Prostate gland (tissue), 2 donors: Measurements from ENCODE around the gene KLHL7.

Experiments used
- POLR2A ChIP-seq: fragments of 450-650 bp; IDR thresholded peaks from one replicate; pipeline ENCODE4 v1.6.1; 2016; ENCODE audit warnings: antibody characterized with exemption, mild to moderate bottlenecking
- POLR2AphosphoS5 ChIP-seq: sonication (generic); formaldehyde crosslinking; IDR thresholded peaks from one replicate; pipeline ENCODE4 v1.6.1; 2017; ENCODE audit warnings: antibody characterized with exemption
- TF ChIP-seq, protein P1 (sequence below), 4 experiments: fragments of 200-600 bp in 2 of 4; fragments of 450-650 bp in 2 of 4; sonication (generic) in 2 of 4; IDR thresholded peaks; 1 replicate in 3 of 4; 2 replicates in 1 of 4; pipeline ENCODE4 v1.5.1; 2016 to 2019; ENCODE audit warnings: antibody characterized with exemption in 4 of 4, mild to moderate bottlenecking in 2 of 4, moderate library complexity in 2 of 4

DNA sequence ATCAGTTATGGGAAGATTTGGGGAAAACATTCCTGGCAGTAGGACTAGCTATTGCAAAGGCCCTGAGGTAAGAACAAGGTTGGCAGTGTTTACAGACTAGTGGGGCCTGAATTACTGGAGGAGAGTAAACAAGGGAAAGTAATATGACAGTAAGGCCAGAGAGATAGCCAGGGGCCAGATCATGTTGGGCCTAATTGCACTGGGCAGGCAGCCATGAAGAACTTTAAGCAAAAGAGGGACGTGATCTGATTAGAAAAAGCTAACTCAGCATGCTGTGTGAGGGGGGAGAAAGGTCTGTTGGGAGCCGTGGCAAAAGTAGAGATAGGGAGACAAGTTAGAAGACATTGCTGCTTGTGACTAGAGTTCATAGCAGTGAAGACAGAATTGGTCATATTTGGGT lies 85.4 kb downstream of the KLHL7 start:
- TF ChIP-seq POLR2A (no peak), POLR2AphosphoS5 (no peak)
- TF ChIP-seq, protein P1, sequence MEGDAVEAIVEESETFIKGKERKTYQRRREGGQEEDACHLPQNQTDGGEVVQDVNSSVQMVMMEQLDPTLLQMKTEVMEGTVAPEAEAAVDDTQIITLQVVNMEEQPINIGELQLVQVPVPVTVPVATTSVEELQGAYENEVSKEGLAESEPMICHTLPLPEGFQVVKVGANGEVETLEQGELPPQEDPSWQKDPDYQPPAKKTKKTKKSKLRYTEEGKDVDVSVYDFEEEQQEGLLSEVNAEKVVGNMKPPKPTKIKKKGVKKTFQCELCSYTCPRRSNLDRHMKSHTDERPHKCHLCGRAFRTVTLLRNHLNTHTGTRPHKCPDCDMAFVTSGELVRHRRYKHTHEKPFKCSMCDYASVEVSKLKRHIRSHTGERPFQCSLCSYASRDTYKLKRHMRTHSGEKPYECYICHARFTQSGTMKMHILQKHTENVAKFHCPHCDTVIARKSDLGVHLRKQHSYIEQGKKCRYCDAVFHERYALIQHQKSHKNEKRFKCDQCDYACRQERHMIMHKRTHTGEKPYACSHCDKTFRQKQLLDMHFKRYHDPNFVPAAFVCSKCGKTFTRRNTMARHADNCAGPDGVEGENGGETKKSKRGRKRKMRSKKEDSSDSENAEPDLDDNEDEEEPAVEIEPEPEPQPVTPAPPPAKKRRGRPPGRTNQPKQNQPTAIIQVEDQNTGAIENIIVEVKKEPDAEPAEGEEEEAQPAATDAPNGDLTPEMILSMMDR (IDR thresholded peaks at IDR 0.05) = no peak
